DMS114 treated with DMSO at 0.1 percent for 48 hours (cell line): ENCODE data around the gene PFKFB1.

Experiments used
- DNase-seq: peaks from one replicate; lab custom pipeline; 2025; ENCODE audit not compliant: unreplicated experiment; lab: John Stamatoyannopoulos, UW

The PFKFB1 gene

GRCh38 chrX:54994099-54994498, at the start of gene PFKFB1:
PFKFB1 (minus strand) TSS chrX:54994188; CDS start chrX:54994007, 181 bp downstream.
- no peak for DNase-seq

GRCh38 chrX:55041514-55041913, 47.5 kb upstream of the PFKFB1 start:
- no peak for DNase-seq

- DNase-seq, result no peak
Measured at GRCh38 chrX:55039471-55039870, 45.5 kb upstream of the PFKFB1 start.

- no peak for DNase-seq
Measured at GRCh38 chrX:55033429-55033828, 39.4 kb upstream of the PFKFB1 start.

DNA sequence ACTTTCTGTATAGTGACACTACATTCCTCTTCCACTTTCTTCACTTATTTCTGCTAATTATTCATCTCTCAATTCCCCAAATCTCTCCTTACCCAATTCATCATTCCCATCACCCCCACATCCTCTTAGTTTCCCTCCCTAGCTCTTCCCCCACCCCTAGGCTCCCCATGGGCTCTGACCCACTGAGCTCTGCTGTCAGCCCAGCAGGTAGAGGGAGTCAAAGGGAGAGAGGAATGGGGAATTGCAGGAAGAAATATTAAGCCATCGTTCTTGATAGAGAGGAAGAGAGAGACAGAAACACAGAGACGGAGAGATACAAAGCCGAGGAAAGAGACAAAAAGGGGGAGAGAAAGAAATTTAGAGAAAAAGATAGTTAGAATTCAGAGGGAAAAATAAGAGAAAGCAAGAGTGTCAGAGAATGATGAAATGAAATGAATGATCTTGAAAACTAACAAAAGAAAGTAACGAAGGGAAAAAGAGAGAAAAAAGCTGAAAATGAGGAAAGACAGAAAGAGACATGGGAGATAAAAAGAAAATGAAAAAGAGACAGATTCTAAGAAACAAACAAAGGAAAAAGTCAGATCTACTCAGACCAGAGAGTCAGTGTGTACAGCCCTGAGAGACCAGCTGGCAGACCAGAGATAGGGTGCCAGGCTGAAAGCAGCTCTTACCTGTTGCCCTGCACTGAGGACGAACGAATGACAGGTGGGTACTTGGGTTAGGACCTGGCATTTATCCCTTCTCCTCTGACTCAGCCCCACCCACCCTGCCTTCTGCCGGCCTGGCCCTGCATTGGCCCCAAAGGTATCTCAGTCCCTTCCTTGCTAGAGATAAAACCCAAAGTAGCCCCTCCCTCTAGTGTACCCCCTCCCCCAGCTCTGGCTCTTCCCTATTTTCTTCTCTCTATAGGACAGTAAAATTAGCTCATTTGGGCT, 36.5 kb upstream of the PFKFB1 start, which contains the start of gene ALAS2:
Gene ALAS2 (minus strand): TSS at position 707 of the 935 bp plus-strand sequence. CDS start 4,977 bp downstream, outside the sequence.
- DNase-seq, result no peak

- DNase-seq, result no peak
Measured at GRCh38 chrX:55029291-55029690, 35.3 kb upstream of the PFKFB1 start.

DNA sequence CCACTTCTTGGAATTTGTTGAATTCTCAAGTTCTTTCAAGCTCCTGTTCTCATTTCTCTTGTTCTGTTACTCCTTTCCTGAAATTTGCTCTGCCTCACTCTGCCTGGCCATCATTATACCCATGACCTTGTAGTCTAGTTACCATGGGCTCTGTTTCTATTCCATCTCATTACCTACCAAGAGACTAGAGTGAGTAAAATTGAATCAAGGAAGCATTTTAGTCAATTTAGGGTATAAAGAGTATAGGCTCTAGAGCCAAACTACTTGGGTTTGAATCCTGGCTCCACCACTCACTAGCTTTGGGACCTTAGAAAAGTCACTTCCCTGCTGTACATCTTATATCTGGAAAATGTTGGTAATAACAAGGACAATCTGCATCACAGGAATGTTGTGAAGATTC, 34.6 kb upstream of the PFKFB1 start:
- no peak for DNase-seq

GRCh38 chrX:55028040-55028439, 34.1 kb upstream of the PFKFB1 start:
- DNase-seq, result no peak

DNA sequence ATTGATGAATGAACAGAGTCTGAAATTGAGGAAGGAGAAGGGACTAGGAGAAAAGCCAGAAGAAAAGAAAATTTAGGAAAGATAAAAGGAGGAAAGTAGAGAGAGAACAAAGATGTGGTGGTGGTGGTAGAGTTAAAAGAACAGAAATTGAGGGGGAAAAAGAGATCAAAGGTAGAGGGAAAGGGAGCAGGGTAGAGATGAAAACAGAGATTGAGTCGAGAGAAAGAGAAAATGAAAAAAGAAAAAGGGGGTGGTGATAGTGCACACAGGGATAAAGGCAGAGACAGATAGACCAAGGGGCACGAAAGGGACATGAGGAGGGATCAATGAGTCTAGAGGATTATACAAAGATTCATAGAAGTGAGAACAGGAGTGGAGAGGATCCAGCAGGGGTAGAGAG, 32.9 kb upstream of the PFKFB1 start:
- DNase-seq, result no peak

- DNase-seq, result no peak
Measured at GRCh38 chrX:55026143-55026542, 32.2 kb upstream of the PFKFB1 start.

DNA sequence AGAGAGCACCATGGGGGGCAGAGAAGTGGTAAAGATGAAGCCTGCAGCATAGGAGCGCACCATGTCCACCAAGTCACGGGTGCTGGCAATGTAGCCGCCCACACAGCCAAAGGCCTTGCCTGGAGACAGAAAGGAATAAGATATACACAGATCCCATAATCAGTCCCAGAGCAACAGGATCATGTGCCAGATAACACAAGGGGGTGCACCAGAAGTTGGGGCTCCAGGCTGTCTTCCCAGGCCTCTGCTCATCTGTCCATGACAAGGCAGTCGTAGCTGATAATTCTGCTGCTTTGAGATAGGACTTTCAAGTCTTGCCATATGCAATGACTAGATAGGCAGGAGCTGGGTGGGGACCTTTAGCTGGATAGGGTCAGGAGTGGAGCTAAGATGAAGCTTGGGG, 20.9 kb upstream of the PFKFB1 start:
- DNase-seq, result no peak

- DNase-seq, result peak; percentile 14
Measured at GRCh38 chrX:55011294-55011693, 17.3 kb upstream of the PFKFB1 start.

DNA sequence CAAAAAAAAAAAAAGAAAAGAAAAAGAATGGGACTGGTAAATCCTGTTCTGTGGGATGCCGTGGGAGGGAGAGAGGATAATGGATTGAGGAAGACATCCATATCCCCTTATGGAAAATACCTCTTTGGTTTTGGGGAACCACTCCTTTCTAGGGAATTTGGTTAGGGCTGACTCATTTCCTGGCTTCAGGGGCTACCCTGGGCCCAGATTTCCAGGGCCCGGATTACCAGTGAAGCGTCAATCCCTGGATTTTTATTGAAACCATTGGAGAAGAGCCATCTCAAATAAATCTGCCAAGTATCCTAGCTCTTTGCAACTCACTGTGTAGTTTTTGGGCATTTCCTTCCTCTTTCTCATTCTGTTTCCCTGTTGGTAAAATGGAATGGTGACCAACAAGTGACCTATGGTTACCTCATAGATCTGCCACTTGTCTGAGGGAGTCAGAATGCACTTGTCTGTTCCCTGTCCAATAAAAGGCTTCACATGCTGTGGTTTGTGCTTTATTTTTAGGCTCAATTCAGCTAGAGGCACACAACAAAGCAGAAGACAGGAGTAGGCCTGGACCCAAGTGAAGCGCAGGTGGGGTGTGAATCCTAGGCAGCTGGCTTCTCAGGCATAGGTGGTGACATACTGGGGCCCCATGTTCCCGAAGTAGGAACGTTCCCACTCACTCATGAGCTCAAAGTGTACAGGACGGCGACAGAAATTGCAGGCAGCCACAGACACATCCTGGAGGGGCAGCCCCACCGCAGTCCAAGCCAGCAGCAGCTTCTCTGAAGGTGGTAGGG, 14.8 kb upstream of the PFKFB1 start:
- no peak for DNase-seq

DNA sequence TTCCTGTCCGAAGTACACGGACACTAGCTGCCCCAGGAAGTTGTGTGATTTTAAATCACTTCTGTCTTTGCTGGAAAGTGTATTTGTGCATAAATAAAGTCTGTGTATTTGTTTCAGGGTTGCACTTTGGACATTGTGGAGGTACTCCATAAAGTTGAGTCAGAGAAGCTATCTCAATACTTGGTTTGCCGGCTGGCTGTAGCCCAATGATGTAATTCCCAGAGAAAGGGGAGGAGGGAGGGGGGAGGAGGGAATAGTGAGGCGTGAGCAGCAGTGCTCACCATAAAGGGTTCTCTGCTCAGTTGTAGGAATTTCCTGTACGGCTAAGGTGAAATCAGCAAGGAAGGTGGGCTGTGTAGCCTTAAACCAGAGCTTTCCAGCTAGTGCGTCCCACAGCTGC, 13.7 kb upstream of the PFKFB1 start:
- no peak for DNase-seq

DNA sequence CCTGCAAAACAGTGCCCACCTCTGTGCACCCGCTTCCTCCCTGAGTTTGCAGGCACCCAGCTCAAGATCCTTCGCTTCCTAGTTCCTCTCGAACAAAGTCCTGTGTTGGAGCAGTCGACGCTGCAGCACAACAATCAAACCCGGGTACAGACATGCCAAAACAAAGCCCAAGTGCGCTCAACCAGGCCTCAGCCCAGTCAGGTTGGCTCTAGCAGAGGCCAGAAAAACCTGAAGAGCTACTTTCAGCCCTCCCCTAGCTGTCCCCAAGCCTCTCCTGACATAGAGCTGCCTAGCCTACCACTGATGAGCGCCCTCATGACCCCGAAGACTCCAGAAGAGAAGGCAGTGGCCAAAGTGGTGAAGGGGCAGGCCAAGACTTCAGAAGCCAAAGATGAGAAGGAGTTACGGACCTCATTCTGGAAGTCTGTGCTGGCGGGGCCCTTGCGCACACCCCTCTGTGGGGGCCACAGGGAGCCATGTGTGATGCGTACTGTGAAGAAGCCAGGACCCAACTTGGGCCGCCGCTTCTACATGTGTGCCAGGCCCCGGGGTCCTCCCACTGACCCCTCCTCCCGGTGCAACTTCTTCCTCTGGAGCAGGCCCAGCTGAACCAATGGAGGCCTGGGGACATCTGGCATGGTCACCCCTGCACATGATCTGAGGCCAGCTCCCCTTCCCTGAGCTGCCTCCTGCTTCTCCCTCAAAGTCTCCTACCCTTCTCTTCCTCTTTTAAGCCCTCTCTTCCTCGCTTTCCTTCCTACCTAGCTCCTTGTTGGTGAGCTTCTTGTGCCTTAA, 13.0 kb upstream of the PFKFB1 start:
- DNase-seq, result no peak

DNA sequence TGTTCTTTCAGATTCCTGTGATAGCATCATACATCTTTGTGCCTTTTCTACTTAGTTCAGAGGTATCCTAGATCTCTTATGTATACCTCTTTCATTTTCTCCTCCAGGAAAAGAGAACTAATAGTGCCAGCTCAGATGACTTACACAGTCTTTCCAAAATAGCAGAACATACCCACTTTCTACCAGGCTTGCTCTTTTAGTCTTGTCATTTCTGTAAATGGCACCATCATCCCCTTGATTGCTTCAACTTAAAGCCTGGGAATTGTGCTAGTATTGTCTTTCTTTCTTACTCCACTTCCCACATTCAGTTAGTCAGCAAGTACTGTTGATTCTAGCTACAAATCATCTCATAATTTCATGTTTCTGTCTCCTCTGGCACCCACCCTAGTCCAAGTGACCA, 11.3 kb upstream of the PFKFB1 start:
- no peak for DNase-seq

GRCh38 chrX:55004231-55004630, 10.2 kb upstream of the PFKFB1 start:
- no peak for DNase-seq

GRCh38 chrX:54999717-55000598, 6.0 kb upstream of the PFKFB1 start, which contains the start of gene APEX2:
APEX2 (plus strand) TSS chrX:55000363; CDS start chrX:55000423, 60 bp downstream.
- DNase-seq, result peak; percentile 80

DNA sequence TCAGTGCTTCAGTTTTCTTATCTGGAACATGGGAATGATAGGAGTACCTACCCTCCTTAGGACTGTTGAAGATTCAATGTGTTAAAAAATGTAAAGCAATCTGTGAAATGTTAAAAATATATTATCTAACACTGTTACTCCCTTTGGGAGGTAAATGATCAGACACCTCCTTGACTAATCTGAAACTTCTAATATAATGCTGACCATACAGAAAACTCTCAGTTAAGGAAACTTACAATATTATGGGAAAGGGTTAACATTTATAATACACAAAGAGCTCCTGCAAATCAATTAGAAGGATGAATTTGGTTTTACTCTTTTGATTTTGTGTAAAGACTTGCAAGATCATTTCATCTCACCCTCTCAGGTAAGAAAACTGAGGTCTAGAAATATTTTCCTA, 1.6 kb upstream of the PFKFB1 start:
- DNase-seq, result no peak
